SK-N-SH (cell line): ENCODE measurements around the gene HOMER3.

Experiments
- CTCF ChIP-seq: fragments of 200-600 bp; sonication (generic); IDR thresholded peaks from 2 replicates; pipeline ENCODE4 v1.6.1; 2017; ENCODE audit warnings: antibody characterized with exemption, mild to moderate bottlenecking, moderate library complexity
- GABPA ChIP-seq: IDR thresholded peaks from 2 replicates; pipeline ENCODE4 v1.4.0; 2012; ENCODE audit warnings: low read depth, mild to moderate bottlenecking
- RCOR1 ChIP-seq: fragments of 150-350 bp; IDR thresholded peaks from 2 replicates; pipeline ENCODE4 v1.6.1; 2017; ENCODE audit warnings: antibody characterized with exemption, low read length
- TAF1 ChIP-seq: IDR thresholded peaks from 2 replicates; pipeline ENCODE4 v1.6.1; 2012; ENCODE audit warnings: low read depth, mild to moderate bottlenecking, low read length, moderate library complexity, borderline replicate concordance
- ZBTB33 ChIP-seq: IDR thresholded peaks from 2 replicates; pipeline ENCODE4 v1.4.0; 2012; ENCODE audit warnings: low read depth, borderline replicate concordance

- TF ChIP-seq GABPA: no peak
- TF ChIP-seq CTCF: no peak
- no peak for TF ChIP-seq RCOR1
- TF ChIP-seq ZBTB33: no peak
- TF ChIP-seq TAF1: no peak
These were observed 29.1 kb upstream of the HOMER3 start for GRCh38 chr19:18969931-18970659.
